Measurements from ENCODE around the gene SMIM27. TPM values are rescaled to one million over a fixed set of nuclear protein-coding genes. Genes with fewer than 3 reads are reported as not detected.
A peak's percentile ranks its signal among the peaks of the same experiment; 100 is the strongest.

Gene SMIM27
- total and polyA plus RNA-seq, 7 donors: 1.8 to 20.4 (median 7.8) TPM

DNA sequence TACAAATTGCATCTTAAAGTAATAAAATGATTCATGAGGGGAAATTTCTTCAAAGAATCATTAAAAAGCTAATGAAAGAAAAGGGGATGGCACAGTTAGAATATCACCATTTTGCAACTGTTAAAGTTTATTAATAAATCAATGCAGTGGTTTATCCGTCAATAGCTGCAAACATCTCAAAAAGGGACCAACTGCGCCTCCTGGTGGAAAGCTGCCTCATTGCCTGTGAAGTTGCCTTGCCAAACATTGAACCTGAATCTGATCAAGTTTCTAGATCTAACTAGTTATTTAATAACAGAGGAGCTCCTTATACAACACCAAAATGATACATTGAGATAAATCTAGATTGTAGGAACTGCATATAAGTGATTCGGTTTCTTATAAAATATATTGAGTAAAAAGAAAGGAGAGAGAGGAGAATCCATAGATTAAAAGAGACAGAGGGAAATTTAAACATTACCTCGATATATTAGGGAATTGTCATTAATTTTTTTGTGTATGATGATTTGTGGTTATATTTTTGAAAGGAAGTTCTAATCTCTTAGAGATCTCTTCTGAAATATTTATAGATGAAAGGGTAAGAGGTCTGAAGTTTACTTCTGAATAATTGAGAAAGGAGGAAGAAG, 27.7 kb downstream of the SMIM27 start:
- 15 to 22% methylated on average over 4 of the region's 4 CpGs for WGBS, 2 donors
- TF ChIP-seq POLR2A (IDR thresholded peaks at IDR 0.05): no peak
- TF ChIP-seq, protein P1, sequence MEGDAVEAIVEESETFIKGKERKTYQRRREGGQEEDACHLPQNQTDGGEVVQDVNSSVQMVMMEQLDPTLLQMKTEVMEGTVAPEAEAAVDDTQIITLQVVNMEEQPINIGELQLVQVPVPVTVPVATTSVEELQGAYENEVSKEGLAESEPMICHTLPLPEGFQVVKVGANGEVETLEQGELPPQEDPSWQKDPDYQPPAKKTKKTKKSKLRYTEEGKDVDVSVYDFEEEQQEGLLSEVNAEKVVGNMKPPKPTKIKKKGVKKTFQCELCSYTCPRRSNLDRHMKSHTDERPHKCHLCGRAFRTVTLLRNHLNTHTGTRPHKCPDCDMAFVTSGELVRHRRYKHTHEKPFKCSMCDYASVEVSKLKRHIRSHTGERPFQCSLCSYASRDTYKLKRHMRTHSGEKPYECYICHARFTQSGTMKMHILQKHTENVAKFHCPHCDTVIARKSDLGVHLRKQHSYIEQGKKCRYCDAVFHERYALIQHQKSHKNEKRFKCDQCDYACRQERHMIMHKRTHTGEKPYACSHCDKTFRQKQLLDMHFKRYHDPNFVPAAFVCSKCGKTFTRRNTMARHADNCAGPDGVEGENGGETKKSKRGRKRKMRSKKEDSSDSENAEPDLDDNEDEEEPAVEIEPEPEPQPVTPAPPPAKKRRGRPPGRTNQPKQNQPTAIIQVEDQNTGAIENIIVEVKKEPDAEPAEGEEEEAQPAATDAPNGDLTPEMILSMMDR (IDR thresholded peaks at IDR 0.05): peak; percentile 43 to 91 (median 78)
- Histone ChIP-seq H3K9me3 (no peaks in the 10 kb centered on the region), H3K27me3 (no peaks in the 10 kb centered on the region), H3K36me3 (no peaks in the 10 kb centered on the region), H3K4me3 (peak overlapping the region in 1 of 4 donors; percentile 6), H3K4me1 (peaks cover 0 to 8% (median 0%) of the 10 kb centered on the region in 4 donors), H3K27ac (no peak overlapping the region)
- peak; percentile 77 for DNase-seq
- intact Hi-C loops (cut with DNase I): loop anchor here (1.0 to 10.0 kb wide), 2 partner anchors 202 to 585 kb away; partner anchors contain the start of gene B4GALT1

DNA sequence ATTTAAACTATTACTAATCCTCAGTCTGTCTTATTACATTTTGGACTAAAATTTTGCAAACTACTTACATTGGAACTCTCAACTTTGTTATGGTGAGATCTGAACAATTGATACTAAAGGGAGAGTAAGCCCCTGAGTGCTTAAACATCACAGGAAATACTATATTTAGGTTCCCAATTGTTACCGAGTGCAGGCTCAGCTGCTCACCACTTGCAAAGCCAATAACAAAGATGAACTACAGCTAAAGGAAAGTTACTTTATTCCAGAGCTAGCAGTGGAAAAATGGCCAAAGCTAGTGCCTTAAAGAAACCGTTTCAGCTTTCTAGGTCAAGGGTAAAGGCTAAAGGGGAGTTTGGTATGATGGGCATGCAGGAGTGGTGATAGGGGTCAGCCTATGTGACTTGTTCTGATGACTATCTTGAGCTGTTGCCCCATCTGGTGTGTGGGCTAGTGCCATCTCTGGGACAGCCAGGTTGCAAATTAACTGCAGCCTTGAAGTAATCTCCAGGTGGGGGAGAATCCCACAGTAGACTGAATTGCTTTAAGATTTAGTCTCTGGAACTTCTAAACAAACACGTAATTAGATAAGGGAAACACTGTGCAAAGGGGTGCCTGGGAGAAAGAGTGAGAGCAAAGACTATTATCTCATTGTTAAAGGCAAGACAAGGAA, 28.6 kb downstream of the SMIM27 start:
- Histone ChIP-seq H3K36me3 (no peaks in the 10 kb centered on the region), H3K27ac (no peak overlapping the region), H3K4me3 (no peak overlapping the region), H3K9me3 (no peaks in the 10 kb centered on the region), H3K27me3 (no peaks in the 10 kb centered on the region), H3K4me1 (peaks cover 0 to 8% (median 0%) of the 10 kb centered on the region in 4 donors)
- WGBS, 2 donors: 9 to 22% methylated on average over 3 of the region's 3 CpGs
- no peak for DNase-seq
- TF ChIP-seq POLR2A (IDR thresholded peaks at IDR 0.05) (no peak), POLR2AphosphoS5 (IDR thresholded peaks at IDR 0.05) (no peak), EP300 (IDR thresholded peaks at IDR 0.05) (no peak)
- TF ChIP-seq, protein P1 (IDR thresholded peaks at IDR 0.05): no peak
- intact Hi-C loops (cut with DNase I): no loop called here

DNA sequence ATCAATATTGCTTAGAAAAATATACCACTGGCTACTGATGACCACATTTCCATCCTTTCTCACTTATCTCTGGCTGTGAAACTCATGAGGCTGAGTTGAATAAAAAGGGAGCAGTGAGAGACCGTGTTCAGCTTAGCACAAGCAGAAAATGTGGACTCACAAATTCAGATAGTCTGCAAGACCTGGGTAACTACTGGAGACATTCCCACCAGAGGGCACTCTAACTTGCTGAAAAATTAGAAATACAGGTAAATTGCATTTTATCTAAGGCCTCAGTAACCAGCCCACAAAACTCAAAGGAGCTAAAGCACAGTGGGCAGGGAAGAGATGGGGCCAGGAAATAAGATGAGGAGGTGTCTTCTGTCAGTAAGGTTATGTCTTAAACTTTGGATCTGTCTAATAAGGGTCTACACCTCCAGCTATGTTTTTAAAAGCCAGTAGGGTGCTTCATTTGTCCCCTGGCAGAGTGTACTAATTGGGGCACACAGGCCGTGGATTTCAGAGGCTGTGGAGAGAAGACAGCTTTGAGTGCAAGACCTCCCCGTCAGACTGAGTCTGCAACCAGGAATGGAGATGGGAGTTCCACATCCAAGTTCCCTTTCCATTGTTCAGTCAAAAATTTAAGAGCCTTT, 29.5 kb downstream of the SMIM27 start:
- H3K27me3 ChIP-seq: no peaks in the 10 kb centered on the region
- TF ChIP-seq POLR2AphosphoS5 (IDR thresholded peaks at IDR 0.05) (no peak), EP300 (IDR thresholded peaks at IDR 0.05) (no peak), POLR2A (IDR thresholded peaks at IDR 0.05) (no peak)
- TF ChIP-seq, protein P1 (IDR thresholded peaks at IDR 0.05): peak in 1 of 4 experiments; percentile 28
- intact Hi-C loops (cut with DNase I): no loop called here
- no peak overlapping the region for H3K27ac ChIP-seq
- H3K4me3 ChIP-seq: no peak overlapping the region
- 36 to 45% methylated on average over 3 of the region's 3 CpGs for WGBS, 2 donors
- H3K4me1 ChIP-seq: peaks cover 0 to 8% (median 0%) of the 10 kb centered on the region in 4 donors
- H3K36me3 ChIP-seq: no peaks in the 10 kb centered on the region
- no peaks in the 10 kb centered on the region for H3K9me3 ChIP-seq
- no peak for DNase-seq

DNA sequence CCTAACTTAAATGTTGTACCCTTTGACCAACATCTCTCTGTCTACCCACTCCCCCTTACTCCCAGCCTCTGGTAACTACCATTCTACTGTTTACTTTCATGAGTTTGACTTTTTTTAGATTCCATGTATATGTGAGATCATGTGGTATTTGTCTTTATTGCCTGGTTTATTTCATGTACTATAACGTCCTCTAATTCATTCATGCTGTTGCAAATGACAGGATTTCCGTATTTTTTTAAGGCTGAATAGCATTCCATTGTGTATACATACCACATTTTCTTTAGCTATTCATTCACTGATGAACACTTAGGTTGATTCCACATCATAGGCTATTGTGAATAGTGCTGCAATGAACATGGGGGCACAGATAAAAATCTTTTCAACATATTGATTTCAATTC, 32.7 kb downstream of the SMIM27 start:
- Histone ChIP-seq H3K4me3 (no peak overlapping the region), H3K27ac (no peak overlapping the region), H3K27me3 (no peaks in the 10 kb centered on the region), H3K9me3 (no peaks in the 10 kb centered on the region), H3K4me1 (no peaks in the 10 kb centered on the region), H3K36me3 (no peaks in the 10 kb centered on the region)
- no peak for DNase-seq
- WGBS, 2 donors: 14 to 39% methylated on average over 2 of the region's 2 CpGs
- intact Hi-C loops (cut with DNase I): no loop called here
- TF ChIP-seq, protein P1 (IDR thresholded peaks at IDR 0.05): no peak
- TF ChIP-seq EP300 (IDR thresholded peaks at IDR 0.05) (no peak), POLR2AphosphoS5 (IDR thresholded peaks at IDR 0.05) (no peak), POLR2A (IDR thresholded peaks at IDR 0.05) (no peak)

Data from sigmoid colon (tissue), 7 donors.